NCI-H2107 treated with DMSO at 0.1 percent for 48 hours (cell line): ENCODE data around the gene SLC16A9.
"Not testable (repeated sequence)": the region's sequence is repeated elsewhere in the genome, so short reads cannot be mapped to it uniquely, and the experiment has no call there.

Experiments used
- DNase-seq: peaks from one replicate; lab custom pipeline; 2025; ENCODE audit not compliant: unreplicated experiment; lab: John Stamatoyannopoulos, UW

SLC16A9 gene, protein sequence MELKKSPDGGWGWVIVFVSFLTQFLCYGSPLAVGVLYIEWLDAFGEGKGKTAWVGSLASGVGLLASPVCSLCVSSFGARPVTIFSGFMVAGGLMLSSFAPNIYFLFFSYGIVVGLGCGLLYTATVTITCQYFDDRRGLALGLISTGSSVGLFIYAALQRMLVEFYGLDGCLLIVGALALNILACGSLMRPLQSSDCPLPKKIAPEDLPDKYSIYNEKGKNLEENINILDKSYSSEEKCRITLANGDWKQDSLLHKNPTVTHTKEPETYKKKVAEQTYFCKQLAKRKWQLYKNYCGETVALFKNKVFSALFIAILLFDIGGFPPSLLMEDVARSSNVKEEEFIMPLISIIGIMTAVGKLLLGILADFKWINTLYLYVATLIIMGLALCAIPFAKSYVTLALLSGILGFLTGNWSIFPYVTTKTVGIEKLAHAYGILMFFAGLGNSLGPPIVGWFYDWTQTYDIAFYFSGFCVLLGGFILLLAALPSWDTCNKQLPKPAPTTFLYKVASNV

DNA sequence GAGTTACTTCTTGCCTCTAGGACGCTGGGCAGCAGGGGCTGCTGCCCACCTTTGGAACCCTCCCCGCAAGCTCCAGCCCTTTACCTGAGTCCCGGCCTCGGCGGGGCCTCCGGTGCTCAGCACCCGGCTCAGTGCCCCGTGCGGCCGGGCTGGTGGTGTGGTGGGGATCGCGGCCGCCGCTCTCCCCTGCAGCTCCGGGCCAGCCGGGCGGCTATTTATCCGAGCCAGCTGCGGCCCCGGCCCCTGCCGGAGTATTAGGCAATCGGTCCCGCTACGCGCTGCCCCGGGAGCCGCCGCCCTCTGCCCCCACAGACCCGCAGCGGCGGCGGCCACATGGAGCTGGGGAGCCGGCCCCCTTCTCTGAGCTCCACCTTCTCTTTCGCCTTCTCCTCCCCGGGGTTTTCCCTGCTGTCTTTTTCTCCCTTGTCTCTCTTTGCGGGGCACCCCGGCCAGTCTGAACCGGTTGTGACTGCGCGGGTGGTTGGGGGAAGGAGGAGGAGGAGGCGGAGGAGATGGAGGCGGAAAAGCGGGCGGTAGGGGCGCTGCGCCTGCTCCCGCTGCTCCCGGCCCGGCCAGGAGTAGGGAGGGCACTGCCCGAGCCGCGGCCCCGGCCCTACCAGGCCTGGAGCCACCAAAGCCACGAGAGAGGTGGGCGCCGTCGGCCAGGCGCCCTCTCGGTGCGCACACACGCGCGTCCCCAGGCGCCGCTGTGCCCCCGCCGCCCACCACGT is at the start of gene SLC16A9:
Gene SLC16A9 (minus strand): TSS at position 456 of the 731 bp plus-strand sequence. CDS start 25,559 bp downstream, outside the sequence.
- peak; percentile 1 for DNase-seq

DNA sequence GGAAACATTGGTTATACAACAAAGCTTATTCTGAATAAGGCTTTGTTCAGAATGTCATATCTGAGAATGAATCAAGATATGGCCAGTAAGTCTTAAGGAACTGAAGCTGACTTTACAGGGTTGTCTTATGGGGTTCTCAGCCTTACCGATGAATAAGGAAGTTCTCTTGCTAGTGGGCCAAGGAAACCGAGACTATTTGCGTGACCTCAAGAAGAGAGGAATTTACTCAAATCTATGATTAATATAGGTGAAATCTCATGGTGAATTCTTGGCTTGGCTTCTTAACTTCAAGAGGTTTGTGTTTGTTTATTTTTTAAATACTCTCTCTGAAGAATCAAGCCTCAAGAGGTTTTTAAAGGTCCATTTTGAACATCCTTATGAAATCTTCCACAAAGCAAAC is 48.3 kb upstream of the SLC16A9 start:
- DNase-seq: no peak

DNA sequence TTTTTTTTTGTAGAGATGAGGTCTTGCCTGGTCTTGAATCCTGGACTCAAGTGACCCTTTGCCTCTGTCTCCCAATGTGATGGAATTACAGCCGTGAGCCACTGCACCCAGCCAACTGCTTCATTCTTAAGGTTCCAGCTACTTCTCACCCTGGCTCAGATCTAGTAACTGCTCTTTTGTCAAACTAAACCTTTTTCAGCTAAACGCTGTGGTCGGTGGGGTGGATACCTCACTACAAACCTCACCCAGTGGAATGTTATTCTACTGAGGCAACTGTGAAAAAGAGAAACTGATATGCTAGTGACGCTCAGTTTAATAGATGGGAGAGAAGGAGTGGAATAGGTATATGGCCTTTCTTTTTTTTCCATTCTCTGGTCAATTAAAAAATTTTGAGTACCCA is 45.3 kb upstream of the SLC16A9 start:
- DNase-seq: no peak

DNA sequence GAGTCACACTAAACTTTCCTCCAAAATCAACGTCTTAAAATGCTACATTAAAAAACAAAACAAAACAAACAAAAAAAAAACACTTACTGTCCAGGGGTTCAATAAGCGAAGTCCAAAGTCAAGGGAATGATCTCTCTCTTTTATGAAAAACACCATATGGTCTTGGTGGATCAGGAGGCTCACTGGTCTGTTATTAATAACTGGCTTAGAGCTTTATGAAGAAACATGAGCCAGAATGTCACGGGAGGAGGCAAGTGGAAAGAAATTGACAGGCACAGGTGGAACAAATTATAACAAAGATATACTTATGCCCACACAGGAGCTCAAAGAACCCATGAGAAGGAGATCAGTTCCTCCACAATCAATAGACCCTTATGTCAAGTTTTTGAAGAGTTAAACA is 43.6 kb upstream of the SLC16A9 start, which contains the start of gene MRLN:
Gene MRLN (minus strand): TSS at position 189 of the 400 bp plus-strand sequence.
- DNase-seq: no peak

DNA sequence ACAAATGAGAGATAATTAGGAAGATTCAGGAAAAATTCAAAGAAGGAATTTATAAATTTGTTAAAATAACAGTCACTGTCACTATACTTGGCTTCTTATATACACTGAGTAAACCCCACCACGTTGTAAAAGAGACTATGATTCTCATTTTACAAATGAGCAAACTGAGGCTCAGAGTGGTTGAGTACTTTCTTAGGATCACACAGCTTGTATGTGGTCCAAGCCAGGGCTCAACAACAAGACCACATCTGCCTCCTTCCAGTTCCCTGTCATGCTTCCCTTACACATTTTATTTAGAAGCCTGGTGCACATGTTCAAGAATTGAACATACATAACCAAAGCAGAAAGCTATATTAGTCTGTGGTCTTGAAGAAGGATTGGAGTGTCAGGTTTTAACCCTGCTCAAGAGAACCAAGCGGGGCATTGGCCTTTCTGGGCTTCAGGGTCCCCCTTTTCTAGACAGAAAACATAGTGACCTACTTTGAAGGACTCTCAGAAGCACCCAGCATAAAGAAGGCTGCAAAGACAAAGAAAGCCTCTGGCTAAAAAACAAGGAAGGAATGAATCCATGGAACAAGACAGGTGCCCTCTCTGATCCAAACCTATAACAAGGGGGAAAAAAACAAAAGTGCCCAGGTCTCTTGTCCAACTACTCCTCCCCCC is 42.8 kb upstream of the SLC16A9 start:
- DNase-seq: no peak

DNA sequence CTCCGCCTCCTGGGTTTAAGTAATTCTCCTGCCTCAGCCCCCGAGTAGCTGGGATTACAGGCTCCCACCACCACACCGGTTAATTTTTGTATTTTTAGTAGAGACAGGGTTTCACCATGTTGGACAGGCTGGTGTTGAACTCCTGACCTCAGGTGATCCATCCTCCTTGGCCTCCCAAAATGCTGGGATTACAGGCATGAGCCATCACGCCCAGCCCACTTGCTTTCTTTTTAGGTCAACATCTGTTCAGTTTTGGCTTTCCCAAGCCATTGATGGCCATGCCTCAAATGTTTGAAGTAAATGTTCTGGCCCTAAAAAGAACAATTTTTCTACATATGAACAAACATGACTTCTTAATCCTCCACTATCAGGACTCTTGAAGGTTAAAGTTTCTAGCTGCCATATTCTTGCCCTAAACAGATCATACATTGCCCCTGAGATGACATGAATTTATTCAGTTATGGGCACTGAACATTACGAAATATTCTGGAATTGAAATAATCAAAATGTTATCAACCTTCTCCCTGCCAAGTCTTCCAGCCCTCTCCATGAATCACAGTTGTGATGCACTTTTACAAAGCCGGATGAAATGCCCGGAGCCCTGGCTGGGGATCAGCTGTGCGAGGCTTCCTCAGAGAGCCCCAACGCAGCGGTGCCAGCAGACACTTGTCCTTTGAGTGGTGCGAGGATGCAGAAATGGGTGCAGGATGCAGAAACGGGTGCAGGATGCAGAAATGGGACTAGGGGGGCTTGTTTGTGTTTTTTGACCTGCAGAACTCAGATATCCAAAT is 40.7 kb upstream of the SLC16A9 start:
- DNase-seq: no peak

DNA sequence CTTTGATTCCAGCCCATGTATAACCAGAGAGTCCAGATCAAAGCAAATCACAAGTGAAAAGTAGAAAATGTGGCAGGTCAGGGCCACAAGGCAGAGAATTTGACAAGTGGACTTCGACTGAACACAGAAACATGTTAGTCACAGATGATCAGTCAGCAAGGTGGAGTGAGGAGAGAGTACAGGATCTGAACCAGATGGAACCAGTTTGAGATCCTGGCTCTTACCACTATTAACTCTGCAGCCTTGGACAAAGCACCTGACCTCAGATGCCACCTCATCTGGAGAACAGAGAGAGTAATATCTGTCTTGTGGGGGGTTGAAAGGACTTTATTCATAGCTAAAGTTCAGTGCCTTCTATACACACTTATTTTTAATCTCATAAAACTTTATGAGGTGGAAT is 39.2 kb upstream of the SLC16A9 start:
- DNase-seq: no peak

DNA sequence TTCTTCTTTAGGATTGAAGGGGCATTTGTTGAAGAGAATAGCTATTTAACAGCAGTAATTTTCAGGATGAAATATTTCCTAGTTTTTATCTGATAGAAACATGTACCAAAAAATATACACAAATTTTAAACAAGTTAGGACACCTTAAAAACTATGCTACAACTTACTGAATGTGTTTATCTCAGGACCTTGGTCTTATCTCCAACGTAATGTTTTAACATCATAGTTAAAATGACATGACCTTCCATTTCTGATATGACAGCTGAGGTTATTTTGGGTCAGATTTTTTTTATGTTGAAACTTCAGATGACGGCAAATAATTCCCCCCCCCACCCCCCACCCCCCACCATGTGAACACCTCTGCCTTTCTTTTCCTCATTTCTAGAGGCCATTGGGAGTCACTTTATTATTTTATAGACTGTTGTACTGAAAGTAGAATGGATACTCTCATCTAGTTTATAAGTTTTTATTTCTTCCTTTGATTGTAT is 35.6 kb upstream of the SLC16A9 start:
- DNase-seq: no peak

DNA sequence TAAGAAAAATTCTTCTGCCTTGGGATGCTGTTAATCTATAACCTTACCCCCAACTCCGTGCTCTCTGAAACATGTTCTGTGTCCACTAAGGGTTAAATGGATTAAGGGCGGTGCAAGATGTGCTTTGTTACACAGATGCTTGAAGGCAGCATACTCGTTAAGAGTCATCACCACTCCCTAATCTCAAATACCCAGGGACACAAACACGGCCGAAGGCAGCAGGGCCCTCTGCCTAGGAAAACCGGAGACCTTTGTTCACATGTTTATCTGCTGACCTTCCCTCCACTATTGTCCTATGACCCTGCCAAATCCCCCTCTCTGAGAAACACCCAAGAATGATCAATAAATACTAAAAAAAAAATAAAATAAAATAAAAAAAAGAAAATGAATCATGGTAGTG is 35.1 kb upstream of the SLC16A9 start:
- not testable (repeated sequence) for DNase-seq

DNA sequence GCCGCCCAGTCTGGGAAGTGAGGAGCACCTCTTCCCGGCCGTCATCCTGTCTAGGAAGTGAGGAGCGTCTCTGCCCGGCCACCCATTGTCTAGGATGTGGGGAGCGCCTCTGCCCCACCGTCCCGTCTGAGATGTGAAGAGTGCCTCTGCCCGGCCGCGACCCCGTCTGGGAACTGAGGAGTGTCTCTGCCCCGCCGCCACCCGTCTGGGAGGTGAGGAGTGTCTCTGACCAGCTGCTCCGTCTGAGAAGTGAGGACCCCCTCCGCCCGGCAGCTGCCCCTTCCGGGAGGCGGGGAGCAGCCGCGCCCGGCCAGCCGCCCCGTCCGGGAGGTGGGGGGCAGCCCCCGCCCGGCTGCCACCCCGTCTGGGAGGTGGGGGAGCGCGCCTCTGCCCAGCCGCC is 34.5 kb upstream of the SLC16A9 start:
- not testable (repeated sequence) for DNase-seq

DNA sequence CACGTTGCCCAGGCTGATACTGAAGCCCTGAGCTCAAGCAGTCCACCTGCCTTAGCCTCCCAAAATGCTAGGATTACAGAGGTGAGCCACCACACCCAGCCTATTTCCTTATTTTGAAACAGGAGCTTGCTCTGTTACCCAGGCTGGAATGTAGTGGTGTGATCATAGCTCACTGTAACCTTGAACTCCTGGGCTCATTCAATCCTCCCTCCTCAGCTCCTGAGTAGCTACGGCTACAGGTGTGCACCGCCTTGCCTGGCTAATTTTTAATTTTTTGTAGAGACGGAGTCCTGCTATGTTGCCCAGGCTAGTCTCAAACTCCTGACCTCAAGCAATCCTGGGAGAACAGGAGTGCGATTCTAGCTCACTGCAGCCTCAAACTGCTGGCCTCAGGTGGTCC is 31.9 kb upstream of the SLC16A9 start:
- DNase-seq: no peak

DNA sequence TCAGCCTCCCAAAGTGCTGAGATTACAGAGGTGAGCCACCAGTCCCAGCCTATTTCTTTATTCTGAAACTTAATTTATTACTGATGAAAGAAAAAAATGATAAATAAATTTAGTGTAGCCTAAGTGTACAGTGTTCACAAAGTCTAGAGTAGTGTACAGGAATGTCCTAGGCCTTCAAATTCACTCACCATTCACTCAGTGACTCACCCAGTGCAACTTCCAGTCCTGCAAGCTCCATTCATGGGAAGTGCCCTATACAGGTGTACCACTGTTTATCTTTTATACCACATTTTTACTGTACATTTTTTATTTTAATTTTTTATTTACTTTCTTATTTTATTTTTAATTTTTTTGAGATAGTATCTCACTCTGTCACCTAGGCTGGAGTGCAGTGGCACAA is 31.4 kb upstream of the SLC16A9 start:
- no peak for DNase-seq

DNA sequence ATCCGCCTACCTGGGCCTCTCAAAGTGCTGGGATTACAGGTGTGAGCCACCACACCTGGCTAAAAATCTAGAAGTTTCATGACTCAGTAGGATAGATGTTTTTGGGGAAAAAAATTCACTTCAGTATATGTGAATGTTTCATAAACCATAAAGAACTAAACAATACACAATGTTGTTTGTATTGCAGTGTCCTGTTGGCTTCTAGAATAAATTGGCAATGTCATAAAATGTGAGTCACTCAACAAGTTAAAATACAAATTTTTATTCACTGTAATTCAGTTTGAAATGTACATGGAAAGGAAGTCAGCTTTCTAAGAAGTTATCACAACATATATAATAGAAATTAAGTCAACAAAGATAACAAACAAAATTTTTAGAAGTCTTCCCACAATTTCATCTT is 27.1 kb upstream of the SLC16A9 start:
- DNase-seq: no peak

DNA sequence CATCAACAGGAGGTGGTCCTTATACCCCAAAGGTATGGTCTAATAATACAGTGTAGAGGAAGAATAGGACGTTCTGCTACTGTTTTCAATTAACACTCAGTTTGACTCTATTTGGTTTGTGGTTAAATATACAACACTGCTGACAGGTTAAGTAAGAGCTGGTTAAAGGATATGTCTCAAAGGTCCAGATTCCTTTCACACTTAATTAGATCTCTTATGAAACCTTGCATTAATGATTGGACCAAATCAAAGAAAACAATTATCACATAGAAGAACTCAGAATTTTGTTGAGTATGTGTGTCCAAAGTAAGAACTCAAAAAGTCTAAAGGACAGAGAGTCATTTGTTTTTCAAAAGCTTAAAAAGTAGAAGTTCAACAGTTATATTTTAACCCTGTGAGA is 25.6 kb upstream of the SLC16A9 start:
- no peak for DNase-seq

DNA sequence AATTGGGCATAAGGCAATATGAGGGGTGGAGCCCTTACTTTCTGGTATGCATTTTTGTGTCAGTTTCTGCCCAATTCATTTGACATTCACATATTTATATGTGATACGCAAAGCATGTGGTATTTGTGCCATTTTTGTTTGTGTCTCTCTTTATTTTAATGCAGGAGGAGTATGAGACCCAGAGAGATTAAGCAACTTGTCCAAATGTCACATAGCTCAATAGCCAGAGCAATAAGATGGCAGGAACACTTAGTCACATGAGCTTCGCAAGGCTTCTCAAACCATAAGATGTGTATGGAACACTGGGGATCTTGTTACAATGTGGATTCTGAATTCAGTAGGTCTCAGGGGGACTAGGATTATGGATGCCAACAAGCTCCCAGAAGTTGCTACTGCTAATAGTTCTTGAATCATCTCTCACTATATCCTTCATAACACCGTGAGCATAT is 24.4 kb upstream of the SLC16A9 start:
- no peak for DNase-seq

DNA sequence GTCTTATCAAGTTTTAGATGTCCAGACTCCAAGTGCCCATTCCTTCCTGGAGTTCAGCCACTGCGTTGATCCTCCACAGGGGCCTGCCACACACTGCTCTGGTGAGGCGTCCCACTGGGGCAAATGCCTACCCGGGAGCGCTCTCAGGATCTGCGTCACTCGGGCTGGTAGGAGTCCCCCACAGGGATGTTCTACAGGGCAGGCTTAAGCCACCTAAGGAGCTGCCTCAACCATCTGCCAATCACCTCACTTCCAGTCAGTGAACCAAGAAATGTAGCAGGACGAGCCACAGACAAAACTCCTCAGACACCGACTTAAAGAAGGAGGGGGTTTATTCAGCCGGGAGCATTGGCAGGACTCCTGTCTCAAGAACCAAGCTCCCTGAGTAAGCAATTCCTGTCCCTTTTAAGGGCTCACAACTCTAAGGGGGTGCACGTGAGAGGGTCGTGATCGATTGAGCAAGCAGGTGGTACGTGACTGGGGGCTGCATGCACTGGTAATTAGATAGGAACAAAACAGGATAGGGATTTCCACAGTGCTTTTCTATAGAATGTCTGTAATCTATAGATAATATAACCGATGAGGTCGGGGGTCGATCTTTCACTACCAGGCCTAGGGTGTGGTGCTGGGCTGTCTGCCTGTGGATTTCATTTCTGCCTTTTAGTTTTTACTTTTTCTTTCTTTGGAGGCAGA is 23.8 kb upstream of the SLC16A9 start:
- DNase-seq: not testable (repeated sequence)

DNA sequence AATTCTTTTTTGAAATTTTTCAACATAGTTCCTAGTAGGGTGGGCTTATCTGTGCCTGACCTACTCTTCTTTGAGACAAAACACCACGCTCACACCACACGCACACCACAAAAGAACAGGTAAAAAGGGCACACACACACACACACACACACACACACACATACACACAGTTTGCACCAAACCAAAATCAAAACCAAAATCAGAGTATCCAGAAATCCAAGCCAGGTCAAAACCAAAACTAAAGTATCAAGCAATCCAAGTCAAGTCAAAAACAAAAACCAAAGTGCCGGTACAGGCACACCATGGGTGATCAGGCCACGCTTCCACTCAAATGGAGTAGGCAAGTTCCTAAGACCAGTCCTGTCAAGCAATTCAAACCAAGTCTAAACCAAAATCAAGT is 23.2 kb upstream of the SLC16A9 start:
- not testable (repeated sequence) for DNase-seq

DNA sequence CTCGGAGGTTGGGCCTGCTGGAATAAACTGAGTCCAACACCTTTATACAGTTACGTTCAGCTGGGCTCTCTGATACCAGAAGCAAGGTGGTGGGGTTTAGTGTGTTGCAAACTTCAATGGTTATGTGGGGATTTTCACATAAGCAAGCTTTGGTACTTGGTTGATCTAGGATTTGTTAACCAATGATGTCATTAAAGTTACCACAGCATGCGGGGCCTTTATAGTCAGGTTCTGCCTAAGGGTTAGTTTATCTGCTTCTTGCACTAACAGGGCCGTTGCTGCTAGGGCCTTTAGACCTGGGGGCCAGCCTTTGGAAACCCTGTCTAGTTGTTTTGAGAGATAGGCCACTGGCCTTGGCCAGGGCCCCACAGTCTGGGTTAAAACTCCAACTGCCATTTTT is 19.5 kb upstream of the SLC16A9 start:
- not testable (repeated sequence) for DNase-seq

DNA sequence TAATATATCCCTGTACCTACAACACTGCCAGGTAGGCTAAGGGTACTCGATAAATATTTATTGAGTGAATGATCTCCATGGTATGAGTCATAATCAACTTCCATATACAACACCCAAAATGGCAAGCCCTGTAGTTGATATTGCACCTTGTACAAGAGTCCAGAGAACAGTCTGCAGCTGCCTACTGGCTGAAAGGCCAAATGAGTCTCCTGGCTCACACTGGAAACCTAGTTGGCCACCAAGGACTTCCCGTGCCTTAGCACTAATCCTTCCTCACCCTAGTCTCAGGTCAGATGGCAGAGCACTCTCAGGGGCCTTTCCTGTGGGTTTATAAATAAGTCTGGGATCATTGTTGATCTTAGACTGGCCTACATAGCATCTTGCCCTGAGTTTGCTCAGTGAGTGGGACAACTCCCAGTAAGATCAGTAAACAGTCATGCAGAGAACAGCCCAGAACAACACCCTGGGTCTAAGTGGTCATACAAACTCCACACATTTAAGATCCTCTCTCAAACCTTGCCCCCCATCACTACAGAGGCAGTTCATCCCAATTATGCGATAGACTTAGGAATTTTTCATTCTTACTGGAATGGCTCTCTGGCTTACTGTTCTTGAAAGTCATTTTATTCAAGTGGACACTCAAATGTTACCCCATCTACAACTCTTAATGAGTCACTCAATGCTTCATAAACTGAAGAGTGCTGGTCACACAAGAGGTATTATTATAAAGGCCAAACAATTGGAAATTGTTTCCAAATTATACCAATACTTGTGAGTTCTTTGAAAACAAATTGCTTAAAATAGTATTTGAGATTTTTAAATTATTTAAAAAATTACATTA is 14.7 kb upstream of the SLC16A9 start:
- no peak for DNase-seq
